Hippocampal formation (tissue), 2 donors: ENCODE measurements around the gene SLC15A1.

Experiments
- DNase-seq, 2 donors: peaks; one replicate each; lab custom pipeline; 2025; lab: John Stamatoyannopoulos, UW

Gene SLC15A1, protein sequence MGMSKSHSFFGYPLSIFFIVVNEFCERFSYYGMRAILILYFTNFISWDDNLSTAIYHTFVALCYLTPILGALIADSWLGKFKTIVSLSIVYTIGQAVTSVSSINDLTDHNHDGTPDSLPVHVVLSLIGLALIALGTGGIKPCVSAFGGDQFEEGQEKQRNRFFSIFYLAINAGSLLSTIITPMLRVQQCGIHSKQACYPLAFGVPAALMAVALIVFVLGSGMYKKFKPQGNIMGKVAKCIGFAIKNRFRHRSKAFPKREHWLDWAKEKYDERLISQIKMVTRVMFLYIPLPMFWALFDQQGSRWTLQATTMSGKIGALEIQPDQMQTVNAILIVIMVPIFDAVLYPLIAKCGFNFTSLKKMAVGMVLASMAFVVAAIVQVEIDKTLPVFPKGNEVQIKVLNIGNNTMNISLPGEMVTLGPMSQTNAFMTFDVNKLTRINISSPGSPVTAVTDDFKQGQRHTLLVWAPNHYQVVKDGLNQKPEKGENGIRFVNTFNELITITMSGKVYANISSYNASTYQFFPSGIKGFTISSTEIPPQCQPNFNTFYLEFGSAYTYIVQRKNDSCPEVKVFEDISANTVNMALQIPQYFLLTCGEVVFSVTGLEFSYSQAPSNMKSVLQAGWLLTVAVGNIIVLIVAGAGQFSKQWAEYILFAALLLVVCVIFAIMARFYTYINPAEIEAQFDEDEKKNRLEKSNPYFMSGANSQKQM

DNA sequence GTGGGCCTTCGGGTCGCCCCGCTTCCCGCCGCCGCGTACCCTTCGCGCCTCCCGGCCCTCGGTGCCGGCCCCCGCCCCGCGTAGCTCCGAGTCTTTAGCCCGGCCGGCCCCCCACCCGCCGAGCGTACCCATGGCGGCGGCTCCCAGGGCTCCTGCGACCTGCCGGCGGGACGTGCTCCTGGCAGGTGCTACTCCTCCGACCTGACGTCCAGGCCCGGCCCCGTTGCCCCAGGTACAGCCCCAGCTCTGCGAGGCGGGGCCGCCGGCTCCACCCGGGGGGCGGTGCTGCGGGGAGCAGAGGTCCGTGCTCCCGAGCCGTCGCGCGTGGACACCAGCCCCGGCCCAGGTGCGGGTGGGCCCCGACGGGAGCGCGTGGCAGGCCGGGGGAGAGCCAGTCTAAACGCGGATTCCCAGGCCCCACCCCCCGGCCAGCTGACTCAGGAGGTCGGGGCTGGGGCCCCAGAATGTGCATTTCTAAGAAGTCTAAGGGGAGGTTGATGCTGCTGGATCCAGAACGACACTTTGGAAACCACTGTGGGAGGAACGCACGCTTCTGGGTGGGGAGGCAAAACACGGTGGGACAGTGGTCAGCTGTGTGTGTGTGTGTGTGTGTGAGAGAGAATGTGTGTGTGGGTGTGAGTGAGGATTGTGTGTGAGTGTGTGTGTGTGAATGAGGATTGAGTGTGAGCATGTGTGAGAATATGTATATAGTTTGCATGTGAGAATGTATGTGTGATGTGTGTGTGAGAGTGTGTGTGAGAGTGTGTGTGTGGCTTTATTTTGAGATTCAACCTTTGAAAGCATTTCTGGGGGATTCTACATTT, at the start of gene SLC15A1:
Gene SLC15A1, minus strand, starts transcription at position 206 of the 824 bp plus-strand sequence. Its CDS starts 74 bp downstream, at position 132.
- no peak for DNase-seq

DNA sequence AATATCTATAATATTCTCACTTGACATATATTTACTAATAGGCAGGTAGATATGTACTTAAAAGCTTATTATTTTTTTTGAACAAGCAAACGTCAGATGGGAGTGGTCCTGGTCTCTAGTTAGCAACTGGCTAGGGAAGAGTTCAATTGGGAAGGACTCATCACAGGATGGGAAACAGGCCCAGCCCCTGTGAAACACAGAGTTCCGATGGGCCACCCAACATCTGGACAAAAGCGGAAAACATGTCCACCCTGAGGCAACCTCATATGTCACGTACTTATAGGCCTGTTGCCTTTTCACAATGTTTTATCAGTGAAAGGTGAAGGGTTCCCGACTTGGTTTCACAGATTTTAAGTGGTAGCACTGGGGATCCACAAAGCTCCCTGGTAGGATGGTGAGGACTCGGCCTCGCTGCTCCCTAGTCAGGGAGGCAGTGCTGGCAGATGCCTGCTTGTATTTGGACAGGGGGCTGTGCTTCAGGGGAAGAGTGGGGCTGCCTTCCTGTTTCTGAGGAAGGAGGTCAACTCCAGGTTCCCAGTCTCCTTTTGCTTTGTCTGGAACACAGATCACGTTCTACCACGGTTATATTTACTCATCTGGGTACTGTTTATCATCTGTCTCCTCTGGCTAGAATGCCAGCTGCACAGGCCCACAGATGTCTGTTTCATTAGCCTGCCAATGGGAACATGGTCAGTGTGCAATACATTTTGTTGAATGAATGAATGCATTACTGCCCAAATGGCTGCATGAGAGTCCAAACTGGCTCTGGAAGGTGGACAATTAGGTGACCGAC, 49.4 kb upstream of the SLC15A1 start:
- DNase-seq: no peak

DNA sequence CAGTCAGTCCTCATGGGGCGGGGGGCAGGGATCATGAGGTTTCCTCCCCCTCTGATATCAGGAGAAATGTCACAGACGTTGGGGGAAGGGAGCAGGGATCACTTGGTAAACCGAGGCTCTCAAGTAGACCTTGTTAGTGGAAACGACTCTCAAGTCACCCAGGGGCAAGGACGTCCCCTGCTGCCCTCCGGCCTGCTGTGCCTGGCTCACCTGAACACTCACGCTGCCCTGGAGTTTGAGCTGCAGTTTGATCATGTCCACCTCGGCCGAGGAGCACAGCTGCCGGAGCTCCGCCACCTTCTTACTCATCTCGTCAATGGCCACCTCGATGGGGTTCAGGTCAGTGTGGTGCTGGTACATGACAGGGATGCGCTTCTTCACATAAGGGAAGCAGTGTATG, 47.6 kb upstream of the SLC15A1 start:
- no peak for DNase-seq

DNA sequence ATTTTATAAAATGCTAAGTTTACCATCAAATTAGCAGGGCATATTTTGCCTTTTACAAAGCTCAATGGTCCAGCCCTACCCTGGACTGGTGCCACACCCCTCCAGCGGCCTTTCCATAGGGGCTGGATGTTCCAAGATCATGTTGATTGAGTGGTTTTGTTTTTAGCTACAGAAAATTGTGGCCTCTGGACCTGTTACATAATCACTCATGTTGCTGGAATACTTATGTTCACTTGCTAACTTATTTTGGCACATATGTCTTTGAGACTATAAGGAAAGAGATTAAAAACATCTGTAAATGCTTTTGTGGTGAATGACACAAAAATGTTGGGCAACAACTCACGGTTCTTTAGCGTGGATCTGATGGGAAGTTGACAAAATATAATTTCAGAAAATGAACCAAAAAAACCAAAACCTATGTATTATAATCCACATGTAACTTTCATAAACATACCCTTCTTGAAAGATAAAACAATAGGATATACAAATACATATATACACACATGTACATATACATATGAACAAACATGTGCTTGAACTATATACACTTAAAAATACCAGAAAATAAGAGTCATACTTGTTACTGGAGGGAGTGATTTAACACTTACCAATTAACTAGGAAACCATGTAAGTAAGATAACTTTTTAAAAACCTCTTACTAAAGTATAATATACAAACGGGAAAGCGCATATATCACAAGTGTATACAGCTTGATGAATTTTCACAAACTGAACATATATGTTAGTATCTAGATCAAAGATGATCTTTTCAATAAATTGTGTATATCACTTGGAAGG, 46.6 kb upstream of the SLC15A1 start:
- DNase-seq: no peak

DNA sequence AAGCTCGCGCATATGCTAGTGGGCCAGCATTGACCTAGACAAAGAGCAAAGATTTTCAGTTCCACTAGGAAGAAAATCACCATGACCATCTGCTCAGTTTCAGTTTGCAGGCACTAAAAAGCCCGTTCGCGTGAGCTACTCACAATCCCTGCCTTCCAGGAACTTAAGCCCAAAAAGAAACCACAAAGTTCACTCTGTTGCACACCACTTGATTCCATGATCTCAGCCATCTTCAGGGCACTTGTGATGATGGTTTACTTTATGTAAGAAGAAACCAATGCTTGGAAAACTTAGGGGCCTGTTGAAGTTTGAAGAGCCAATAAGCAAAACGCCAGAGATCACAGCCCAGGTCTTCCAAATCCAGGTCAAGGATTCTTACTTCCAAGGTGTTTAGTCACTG, 45.0 kb upstream of the SLC15A1 start:
- no peak for DNase-seq

DNA sequence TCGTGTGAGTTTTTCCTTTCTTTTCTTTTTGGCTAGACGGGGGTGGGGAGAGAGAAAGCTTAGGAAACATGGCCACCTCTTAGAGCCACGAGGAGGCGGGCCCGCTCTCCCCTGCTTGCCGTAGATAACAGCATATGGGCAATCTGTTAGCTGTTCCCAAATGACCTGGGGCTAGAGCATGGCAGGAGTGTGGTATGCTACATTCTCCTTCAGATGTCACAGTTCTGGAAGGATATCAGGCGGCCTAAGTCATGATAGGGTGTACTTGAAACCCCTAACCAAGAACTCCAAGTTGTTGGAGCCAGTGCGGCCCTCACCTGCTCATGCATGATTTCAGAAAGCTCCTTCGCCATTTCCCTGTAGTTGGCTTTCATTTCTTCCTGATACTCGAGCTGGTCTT, 44.3 kb upstream of the SLC15A1 start:
- no peak for DNase-seq

DNA sequence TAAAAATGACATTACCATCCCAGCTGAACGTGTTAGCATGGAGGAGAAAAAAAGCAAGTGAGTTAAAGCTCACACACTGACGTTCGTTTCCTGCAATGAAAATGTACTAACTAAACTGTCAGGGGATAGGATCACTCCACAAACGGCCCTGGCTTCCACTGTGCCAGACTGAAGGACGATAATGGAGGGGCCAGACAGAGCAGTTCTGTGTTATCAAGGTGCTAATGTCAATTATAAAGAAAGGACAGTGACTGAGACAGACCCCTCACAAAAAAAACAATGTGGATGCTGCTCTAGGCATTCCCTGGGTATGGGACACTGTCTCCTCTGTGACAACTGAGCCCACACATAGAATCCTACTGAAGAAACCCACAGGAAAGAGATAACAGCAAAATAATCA, 43.7 kb upstream of the SLC15A1 start:
- DNase-seq: no peak

DNA sequence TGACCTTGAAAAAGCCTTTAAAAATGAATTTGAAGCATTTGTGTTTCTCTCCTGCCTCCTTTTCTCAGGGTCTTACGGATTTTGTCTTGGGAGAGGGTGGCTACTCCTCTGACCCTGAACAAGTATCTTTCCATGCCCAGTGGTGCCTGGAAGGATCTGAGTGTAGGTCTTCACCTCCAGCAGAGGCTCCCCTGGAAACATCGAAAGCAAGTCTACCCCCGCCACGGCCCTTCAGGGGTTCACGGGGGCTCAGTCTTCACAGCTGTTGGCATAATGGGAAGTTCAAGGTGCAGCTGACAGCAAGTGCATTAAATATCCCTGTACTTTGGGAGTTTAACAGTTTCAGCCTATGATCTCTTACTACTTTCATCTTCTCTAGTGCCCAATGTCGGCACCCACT, 42.7 kb upstream of the SLC15A1 start:
- no peak for DNase-seq

DNA sequence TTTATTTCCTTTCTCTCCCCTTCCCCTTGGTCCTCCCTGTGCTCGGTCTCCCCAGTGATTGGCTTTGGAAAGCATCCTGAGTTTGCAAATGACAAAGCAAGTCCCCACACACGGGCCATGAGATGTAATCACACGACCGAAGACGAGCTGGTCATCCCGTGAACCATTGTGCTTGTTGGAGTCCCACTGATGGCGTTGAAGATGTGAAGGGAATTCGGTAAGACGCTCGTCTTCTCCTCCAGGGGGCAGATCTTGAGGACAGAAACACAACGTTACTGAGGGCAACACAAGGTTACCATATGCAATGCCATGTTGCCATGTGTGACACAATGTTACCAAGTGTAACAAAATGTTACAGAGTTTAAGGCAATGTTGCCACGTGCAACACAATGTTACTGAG, 42.0 kb upstream of the SLC15A1 start:
- DNase-seq: no peak

DNA sequence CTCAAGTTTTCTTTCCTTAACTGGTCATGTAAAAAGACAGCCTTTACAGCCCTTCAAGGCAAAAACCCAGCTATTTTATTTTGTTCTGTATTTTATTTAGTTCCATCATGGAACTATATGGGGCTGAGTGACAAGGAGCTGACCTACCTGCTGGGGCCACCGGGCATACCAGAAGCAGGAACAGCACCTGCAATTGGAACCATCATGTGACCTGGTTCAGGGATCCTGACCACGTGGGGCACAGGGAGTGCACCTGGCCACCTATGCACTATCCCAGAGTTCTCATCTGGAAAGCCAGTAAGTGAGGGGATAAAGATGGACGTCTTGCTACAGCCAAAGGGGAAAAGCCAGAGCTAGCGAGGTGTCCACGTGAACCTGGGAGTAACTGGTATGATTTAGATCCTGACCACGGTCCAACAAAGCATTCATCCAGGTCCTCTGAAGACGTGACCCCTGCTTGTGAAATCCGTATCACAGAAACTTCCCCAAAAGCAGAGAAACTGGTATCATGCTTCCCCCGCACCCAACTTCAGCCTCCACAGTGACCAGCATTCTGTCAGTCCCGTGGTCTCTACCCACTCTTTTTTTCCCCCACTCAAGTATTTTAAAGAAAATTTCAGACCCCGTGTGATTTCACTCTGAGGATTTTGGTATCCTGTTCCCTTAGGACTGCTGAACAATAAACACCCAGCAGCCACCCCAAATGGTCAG, 40.5 kb upstream of the SLC15A1 start:
- no peak for DNase-seq

DNA sequence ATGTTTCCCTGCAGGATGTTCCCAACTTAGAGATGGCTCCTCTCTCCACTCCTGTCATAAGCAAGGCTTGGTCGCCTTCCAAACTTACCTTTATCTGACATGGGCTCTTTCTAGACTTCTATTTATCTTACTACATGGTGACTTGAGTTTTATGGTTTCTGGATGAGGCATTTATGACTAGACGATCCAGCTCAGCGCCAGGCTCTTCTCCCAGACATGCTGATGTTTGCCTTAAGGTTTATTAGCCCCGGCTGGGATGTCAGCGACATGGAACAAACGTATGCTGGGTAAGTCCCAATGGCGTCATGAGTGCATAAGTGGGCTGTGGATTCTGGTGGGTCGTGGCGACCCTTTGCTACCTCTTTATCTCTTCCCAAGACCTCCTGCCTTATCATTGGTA, 39.8 kb upstream of the SLC15A1 start:
- DNase-seq: no peak

DNA sequence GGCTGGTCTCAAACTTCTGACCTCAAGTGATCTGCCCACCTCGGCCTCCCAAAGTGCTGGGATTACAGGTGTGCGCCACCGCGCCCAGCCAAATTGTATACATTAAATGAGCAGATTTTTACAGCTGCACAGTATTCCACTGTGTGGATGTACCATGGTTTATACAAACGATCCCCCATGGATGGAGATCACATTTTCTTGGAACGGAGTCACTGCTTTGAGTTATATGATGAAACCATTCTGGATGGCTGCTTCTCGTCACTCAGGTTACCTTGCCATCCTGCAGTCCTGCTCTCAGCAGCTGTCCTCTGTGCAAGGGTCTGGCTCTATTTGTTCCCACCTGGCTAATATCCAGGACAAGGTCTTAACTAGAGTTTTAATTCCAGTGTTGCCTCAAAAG, 39.1 kb upstream of the SLC15A1 start:
- no peak for DNase-seq

DNA sequence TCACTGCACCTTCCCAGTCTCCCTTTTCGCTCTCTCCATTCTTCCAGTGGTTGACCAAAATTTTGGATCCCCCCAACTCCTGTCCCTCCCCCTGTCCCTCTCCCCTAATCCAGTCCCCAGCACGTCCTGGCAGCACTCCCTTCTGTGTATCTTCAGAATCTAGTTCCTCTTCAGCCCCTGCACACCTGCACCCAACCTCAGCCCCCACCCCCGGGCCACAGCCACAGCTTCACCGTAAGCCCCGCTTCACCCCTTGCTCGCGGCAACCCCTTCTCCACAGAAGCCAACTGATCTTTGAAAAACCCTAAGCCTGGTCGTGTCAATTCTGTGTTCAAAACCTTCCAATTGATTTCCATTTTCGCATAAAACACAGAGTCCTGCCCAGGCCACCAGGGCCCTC, 35.5 kb upstream of the SLC15A1 start:
- no peak for DNase-seq

DNA sequence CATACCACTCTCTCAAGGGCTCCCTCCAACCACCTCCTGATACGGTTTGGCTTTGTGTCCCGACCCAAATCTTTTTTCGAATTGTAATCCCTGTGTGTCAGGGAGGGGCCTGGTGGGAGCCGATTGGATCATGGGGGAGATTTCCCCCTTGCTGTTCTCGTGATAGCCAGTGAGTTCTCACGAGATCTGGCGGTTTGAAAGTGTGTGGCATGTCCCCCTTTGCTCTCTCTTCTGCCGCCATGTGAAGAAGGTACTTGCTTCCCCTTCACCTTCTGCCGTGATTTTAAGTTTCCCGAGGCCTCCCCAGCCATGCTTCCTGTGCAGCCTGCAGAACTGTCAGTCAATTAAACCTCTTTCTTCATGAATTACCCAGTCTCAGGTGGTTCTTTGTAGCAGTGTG, 34.7 kb upstream of the SLC15A1 start:
- DNase-seq: no peak

DNA sequence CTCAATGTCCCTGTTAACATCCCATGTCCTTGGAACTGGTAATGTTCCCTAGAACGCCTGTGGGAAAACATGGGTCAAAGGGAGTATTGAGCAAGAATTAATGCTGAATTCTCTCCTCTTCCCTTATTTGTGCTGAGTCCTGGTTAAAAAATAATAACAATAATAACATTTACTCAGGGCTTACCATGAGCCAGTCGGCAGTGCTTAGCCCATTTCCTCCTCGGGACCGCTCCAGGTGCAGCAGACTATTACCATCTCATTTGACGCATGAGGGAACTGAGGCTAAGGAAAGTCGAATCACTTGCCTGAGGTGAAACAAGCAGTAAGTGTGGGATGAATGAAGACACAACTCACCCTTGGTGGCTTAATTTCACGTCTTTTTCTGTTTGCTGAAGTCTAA, 33.6 kb upstream of the SLC15A1 start:
- DNase-seq: no peak

DNA sequence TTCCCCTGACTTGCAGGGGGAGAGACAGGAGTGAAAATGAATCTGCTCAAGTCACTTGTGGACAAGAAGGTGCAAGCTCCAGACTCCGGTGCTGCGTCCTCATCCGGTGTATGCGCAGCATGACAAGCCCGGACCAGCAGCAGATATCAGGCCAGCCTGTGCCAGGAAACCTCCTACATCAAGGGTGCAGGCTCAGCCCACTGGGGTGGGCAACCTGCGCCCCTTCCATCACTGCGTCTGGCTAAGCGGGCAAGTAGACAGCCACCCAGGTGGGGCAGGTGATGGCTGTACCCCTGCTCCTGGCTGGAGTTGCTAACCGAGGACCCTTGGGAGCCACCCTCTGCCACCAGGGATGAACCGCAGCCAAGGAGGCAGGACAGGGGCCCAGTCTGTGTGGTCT, 32.9 kb upstream of the SLC15A1 start:
- no peak for DNase-seq

DNA sequence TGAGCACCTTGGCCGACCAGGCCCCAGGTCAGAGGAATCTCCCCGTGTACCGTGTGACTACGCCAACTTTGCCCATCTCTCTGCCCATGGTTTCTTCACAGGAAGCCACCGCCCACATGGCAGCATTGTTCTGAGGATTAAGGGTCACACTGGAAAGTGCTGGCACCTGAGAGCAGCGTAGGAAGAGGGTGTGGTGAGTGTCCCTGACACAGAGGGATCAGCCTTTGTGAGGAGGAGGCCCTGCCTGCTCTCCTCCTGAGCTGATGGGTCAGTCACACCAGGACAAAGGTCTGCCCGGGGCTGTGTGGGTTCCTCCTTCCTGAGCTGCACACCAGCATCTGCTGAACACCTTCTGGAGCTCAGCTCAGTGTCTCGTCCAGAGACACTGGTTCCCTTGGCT, 32.2 kb upstream of the SLC15A1 start:
- DNase-seq: no peak

DNA sequence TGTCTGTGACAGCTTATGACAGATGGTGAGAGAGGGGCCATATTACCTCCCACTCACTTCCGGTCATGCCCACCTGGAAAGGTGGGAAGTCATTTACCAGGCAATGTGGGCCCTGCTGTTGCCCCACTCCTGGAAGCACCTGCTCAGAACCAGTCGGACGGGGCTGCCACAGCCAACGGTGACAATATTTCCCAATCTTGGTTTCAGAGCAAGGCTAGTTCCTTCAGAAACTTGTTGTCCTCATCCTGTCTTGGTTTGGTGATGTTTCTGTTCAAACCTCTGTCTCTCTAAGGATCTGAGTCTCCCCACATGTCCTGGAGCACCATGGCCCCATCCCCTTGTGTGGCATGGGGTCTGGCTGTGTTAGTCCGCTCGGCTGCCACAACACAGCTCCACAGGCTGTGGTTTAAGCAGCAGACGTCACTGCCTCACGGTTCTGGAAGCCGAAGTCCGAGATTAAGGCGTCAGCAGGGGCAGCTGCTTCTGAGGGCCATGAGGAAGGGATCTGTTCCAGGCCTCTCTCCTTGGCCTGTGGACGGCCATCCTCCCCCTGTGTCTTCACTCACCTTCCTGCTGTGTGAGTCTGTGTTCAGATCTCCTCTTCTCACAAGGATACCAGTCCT, 31.5 kb upstream of the SLC15A1 start:
- no peak for DNase-seq

DNA sequence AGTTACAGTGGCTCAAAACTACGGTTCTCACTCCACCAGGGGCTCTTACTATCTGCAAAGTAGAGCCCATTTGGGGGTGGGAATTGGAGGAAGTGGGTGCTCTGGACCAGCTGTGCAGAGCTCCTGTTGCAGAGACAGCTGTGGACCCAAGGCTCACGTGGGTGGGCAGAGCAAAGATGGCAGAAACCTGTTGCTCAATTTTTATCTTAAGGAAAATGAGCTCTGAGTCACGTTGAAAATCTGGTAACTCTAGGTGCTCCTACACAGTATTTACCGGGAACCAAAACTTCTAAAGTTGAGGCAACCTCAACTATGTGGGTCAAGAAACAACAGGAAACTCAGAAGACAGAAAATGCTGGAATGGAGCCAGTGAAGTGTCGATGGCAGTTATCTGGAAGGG, 30.2 kb upstream of the SLC15A1 start:
- no peak for DNase-seq

DNA sequence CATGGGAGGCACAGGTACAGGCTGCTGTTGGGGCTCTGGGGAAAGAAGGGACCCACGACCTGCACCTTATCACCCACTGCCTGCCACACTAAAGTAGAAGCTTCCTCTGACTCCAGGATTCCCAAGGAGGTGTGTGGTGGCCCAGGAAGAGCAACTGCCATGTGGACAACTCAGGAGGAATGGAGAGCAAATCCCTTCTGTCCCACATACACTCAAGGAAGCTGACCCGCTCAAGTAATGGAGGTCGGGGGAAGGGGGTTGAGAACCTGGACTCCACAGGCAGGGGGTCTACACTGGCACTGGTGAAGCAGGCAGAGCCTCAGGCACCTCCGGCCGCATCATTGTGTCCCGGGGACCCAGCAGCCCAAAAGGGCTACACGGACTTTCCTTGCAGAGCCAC, 29.4 kb upstream of the SLC15A1 start:
- DNase-seq: no peak
